ENCODE results near the gene C6orf163.
"Not testable (repeated sequence)": the region's sequence is repeated elsewhere in the genome, so short reads cannot be mapped to it uniquely, and the experiment has no call there.

Gene C6orf163

DNA sequence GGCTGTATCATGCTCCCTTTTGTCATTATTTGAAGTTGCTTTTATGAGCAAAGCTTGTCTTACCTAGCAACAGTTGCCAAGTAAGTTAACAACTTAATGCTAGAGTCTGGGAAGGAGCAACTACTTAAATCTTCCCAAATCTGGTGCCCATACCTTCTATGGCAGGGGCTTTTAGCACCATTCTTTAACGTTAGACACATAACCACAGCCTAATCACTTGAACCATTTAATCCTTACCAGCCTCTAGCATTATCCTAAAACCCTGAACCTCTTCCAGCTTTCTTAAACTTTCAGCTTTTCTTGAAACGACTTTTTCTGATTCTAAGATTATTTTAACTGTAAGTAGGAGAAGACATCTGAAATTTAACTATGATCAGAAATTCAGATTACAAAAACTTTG, at the start of gene C6orf163:
TSS of gene C6orf163 (plus strand) at position 83 of the 400 bp plus-strand sequence. CDS start at position 370, 287 bp downstream.
- no peak for FAIRE-seq

DNA sequence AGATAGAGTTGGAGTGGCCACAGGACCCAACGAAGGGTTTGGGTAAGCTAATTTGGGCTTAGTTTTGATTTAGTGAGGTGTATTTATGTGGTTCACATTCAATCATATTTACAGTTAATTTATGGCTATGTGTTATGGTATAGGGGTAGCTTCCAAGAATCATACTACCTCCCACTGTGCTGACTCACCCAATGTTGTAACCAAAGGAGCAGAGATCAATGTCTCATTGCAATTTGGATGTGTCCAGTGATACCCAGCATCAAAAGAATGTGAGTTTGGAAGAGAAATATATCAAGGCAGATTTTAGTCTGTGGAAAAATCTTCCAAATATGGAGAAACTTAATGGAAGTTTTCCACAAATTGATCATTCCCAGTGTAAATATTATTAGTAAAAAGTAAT, 47.5 kb upstream of the C6orf163 start:
- DNase-seq (ENCODE audit: low spot score) (no peak), FAIRE-seq (no peak)

More for the DNA sequence above, at the start of gene C6orf163:
- no peak for DNase-seq (ENCODE audit: low spot score)

GRCh38 chr6:87301277-87301676, 43.3 kb upstream of the C6orf163 start:
- DNase-seq (ENCODE audit: low spot score); FAIRE-seq: not testable (repeated sequence)

GRCh38 chr6:87308970-87309369, 35.6 kb upstream of the C6orf163 start:
- DNase-seq (ENCODE audit: low spot score): peak; percentile 5

DNA sequence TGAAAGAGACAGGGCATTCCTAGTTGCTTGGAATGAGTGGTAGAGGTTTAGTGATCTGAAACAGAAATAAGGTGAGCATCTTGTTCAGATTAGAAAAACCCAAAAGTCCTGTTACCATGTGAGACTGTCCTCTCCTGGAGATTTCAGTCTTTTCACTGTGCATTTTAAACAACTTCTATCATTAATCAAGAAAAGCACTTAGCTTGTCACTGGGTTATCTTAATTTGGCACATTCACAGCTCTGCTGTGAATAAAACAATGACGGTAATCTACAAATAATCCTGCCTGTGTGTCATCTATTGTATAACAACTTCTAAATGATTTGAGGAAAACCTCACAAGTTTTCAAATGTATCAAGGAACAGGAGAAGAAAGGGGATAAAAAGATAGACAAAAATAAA, 31.8 kb upstream of the C6orf163 start:
- no peak for DNase-seq (ENCODE audit: low spot score)
- FAIRE-seq: no peak

More at GRCh38 chr6:87308970-87309369, 35.6 kb upstream of the C6orf163 start:
- FAIRE-seq: no peak

DNA sequence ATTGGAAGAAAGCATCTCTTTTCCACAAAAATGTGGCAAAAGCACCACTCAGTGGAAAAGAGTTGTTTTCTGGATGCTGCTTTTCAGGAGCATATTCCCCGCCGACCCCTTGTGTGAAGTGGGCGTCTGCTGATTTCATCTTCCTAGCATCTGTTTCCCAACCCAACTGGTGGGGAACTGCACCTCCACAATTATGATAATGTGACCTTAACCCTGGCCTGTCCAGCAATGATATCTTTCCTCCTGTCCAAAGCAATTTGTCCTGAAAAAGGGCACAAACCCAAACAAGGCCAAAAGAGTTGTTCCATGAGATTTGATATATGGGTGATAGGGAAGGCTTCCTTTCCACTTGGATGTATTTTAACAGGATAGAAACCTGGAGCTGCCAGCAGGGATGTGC, 29.5 kb upstream of the C6orf163 start:
- FAIRE-seq (no peak), DNase-seq (ENCODE audit: low spot score) (no peak)

GRCh38 chr6:87319271-87319987, 25.2 kb upstream of the C6orf163 start:
- no peak for FAIRE-seq
- no peak for DNase-seq (ENCODE audit: low spot score)

DNA sequence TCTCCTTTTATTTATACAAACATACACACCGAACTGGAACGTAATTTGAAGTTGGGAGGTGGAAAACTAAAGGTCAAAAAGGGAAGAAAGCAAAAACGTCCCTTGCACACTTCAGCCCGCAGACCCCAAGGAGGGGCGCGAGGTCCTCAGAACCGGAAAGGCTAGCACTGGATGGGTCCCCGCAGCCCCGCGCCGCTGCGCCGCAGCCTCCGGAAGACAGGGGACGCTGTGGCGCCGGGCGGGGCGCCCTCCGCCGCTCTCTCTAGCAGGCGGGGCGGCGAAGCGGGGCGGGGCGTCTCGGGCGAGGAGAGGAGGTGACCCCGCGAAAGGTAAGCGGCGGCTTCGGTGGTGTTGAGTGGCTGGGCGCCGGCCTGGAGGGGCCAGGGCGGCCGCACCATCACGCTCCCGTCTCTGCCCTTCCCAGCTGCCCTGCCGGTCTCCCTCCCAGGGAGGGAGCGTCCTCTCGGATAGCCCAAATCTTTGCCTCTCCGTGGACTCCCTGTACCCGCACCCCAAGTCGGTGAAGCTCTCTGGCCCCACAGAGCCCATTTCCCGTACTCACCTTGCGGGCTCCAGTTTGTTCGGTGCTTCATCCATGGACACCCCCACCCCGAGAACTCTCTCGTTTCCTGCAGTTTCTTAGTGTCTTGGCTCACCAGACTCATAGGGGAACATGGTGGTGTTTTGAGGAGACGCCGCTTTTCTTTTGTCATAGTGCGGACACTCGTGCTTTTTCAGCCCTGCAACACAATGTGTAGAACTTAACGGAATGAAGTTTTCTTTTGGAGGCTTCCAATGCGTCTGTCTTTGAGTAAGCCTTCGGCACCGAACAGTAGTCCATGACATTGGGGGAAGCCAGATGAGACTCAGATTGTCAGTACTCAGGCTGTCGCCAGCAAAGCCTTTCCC, 22.1 kb upstream of the C6orf163 start, which contains the start of gene SMIM8:
TSS of gene SMIM8 (plus strand) at position 285 of the 909 bp plus-strand sequence. CDS start 14,444 bp downstream, outside the sequence.
- peak; percentile 87 for DNase-seq (ENCODE audit: low spot score)
- FAIRE-seq: no peak

GRCh38 chr6:87323880-87324279, 20.7 kb upstream of the C6orf163 start:
- not testable (repeated sequence) for FAIRE-seq; DNase-seq (ENCODE audit: low spot score)

- no peak for FAIRE-seq
Measured at GRCh38 chr6:87330961-87331360, 13.7 kb upstream of the C6orf163 start.

GRCh38 chr6:87333033-87333432, 11.6 kb upstream of the C6orf163 start:
- no peak for DNase-seq (ENCODE audit: low spot score)
- no peak for FAIRE-seq

More at GRCh38 chr6:87330961-87331360, 13.7 kb upstream of the C6orf163 start:
- no peak for DNase-seq (ENCODE audit: low spot score)

- FAIRE-seq: no peak
- DNase-seq (ENCODE audit: low spot score): no peak
Measured at GRCh38 chr6:87333591-87334181, 10.9 kb upstream of the C6orf163 start.

DNA sequence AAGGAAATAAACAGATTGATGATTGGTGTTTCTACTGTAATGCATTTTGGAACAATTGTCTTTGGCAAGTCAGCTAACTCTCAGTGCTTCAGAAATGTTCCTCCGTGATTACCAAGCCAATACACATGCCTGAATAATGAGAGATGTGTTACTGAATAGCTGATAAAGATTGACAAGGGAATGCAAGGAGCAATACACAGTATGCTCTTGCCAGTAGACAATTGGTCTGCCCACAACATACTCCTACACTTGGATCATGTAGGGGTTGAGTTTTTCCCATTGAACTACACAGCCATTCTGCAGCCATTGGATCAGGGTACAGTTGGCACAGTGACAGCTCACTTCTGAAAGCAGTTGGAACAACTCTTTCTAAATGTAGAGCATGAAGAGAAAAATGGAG, 9.9 kb upstream of the C6orf163 start:
- FAIRE-seq (no peak), DNase-seq (ENCODE audit: low spot score) (no peak)

GRCh38 chr6:87336367-87336766, 8.2 kb upstream of the C6orf163 start:
- DNase-seq (ENCODE audit: low spot score) (no peak), FAIRE-seq (no peak)

DNA sequence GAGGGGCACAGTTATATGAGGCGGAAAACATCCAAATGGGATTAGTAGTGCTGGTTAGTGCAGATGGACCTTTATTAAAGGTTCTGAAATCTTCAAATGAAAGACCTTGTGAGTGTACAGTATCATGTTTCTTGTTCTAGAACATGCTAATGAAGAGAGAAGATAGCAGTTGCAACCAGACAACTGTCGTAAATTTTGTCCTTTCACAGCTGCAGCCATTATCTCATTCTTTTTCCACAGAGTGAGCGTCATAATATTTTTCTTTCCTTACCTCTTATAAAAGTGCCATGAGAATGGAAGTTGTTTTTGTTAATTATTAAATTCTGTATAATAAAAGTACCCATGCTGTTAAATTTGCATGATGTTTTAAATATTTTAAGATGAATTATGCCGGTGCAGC, 4.4 kb upstream of the C6orf163 start:
- no peak for FAIRE-seq
- DNase-seq (ENCODE audit: low spot score): no peak

DNA sequence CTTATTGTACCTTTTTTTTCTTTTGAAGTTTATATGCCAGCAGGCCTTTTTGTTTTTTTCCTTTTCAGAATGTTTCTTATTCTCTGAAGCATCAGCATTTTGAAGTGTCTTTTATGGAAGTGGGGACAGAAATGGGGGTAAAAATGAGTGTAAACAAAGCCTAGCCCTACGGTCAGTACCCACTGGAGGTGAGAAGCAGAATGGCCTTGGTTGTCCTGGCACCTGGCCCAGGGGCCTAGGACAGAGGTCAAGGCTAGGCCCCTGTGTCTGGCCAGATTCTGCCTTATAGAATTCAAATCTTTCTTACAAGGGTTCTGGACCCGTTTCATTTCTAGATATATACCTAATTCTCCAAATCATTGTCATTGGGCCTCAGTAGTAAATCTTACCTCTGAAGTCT, 3.5 kb upstream of the C6orf163 start:
- FAIRE-seq (no peak), DNase-seq (ENCODE audit: low spot score) (no peak)

- FAIRE-seq (no peak), DNase-seq (ENCODE audit: low spot score) (no peak)
Measured at GRCh38 chr6:87341899-87342298, 2.7 kb upstream of the C6orf163 start.

- DNase-seq (ENCODE audit: low spot score) (no peak), FAIRE-seq (no peak)
Measured at GRCh38 chr6:87342829-87343228, 1.8 kb upstream of the C6orf163 start.

DNA sequence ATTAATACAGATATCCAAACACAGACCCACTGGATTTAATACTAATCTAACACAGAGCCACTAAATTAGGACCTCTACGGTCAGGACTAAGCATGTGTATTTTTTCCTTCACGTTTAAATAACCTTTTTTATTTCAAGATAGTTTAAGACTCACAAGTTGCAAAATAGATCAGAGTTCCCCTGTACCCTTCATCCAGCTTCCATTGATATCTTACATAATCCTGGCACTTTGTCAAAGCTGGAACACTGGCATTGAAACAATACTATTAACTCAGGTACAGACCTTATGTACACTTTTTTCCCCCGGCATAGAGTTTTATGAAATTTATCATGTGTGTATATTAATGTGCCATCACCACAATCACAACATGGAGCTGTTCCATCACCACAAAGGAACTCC, 2.1 kb downstream of the C6orf163 start:
- FAIRE-seq: no peak
- no peak for DNase-seq (ENCODE audit: low spot score)

DNA sequence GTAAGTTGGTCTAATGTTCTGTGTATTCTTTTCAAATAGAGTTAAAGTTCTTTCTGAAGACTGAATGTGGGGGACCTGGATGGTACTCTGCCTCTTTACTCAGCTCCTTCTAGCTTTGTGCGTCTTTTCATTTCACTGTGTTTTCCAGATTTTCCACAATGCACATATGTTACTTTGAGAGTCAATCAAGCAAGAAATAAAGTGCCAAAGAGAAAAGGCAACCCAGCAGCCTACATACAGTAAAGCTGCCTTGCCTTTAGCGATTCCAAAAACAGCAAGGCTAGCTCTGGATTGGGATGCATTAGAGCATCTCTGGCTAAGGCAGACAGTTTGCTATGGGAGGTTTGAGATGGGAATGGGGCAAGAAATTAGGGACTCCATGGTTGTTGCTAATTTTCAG, 5.3 kb downstream of the C6orf163 start:
- no peak for FAIRE-seq

GRCh38 chr6:87350516-87350915, 5.9 kb downstream of the C6orf163 start:
- no peak for DNase-seq (ENCODE audit: low spot score)
- FAIRE-seq: no peak

More for the DNA sequence above, 5.3 kb downstream of the C6orf163 start:
- no peak for DNase-seq (ENCODE audit: low spot score)

DNA sequence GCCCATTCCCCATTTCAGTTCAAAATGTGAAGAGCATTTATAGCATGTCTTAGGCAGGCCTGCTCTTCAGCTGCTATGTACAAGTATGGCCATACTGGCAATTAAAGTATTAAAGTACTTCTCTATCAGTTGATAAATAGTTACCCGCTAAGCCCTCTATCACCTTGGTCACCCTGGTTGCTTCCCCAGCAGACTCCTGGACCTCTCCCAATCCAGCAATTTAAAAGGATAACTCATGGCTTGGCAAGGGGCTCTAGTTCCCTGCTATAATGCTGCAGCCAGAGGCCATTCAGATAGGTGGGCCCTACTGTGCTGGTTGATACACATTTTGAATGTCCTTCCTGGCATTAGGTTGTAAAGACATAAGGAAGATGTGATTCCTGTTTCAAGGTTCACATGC, 7.0 kb downstream of the C6orf163 start:
- DNase-seq (ENCODE audit: low spot score): no peak
- no peak for FAIRE-seq

All from urothelium cell line (cell line).